Urothelium cell line (cell line): ENCODE results near the gene SPATA19.

ENCODE experiments used
- DNase-seq: peaks from one replicate; pipeline ENCODE4 v3.0.0; 2011; ENCODE audit warnings: low spot score, mixed read lengths
- FAIRE-seq: peaks from 2 replicates; lab custom pipeline; 2011; peaks lifted over from hg19 to GRCh38; lab: Jason Lieb, UNC

The SPATA19 gene

GRCh38 chr11:133835593-133836548 lies 9.4 kb downstream of the SPATA19 start:
- FAIRE-seq: no peak
- DNase-seq: peak; percentile 13

- DNase-seq (peak; percentile 68), FAIRE-seq (no peak)
Measured at GRCh38 chr11:133834682-133835592, 10.4 kb downstream of the SPATA19 start.

GRCh38 chr11:133833898-133834681 lies 11.2 kb downstream of the SPATA19 start:
- FAIRE-seq: no peak
- DNase-seq: no peak

- FAIRE-seq: no peak
- peak; percentile 35 for DNase-seq
Measured at GRCh38 chr11:133832991-133833897, 12.1 kb downstream of the SPATA19 start.

GRCh38 chr11:133832096-133832990 lies 13.0 kb downstream of the SPATA19 start:
- FAIRE-seq (no peak), DNase-seq (no peak)

GRCh38 chr11:133830931-133831907 lies 14.1 kb downstream of the SPATA19 start:
- FAIRE-seq: no peak
- no peak for DNase-seq

GRCh38 chr11:133829566-133829965 lies 15.7 kb downstream of the SPATA19 start:
- no peak for FAIRE-seq

GRCh38 chr11:133828871-133829270 lies 16.4 kb downstream of the SPATA19 start:
- DNase-seq (no peak), FAIRE-seq (no peak)

More at GRCh38 chr11:133829566-133829965, 15.7 kb downstream of the SPATA19 start:
- DNase-seq: no peak

- no peak for DNase-seq
- no peak for FAIRE-seq
Measured at GRCh38 chr11:133827556-133827955, 17.8 kb downstream of the SPATA19 start.

- no peak for FAIRE-seq
- DNase-seq: no peak
Measured at GRCh38 chr11:133826866-133827265, 18.4 kb downstream of the SPATA19 start.

- FAIRE-seq (no peak), DNase-seq (no peak)
Measured at GRCh38 chr11:133825666-133826065, 19.6 kb downstream of the SPATA19 start.

GRCh38 chr11:133825156-133825555 lies 20.2 kb downstream of the SPATA19 start:
- DNase-seq (no peak), FAIRE-seq (no peak)

GRCh38 chr11:133824593-133824992 lies 20.7 kb downstream of the SPATA19 start:
- FAIRE-seq: no peak
- no peak for DNase-seq

GRCh38 chr11:133823614-133824013 lies 21.7 kb downstream of the SPATA19 start:
- FAIRE-seq: no peak

GRCh38 chr11:133823211-133823610 lies 22.1 kb downstream of the SPATA19 start:
- no peak for DNase-seq
- FAIRE-seq: no peak

More at GRCh38 chr11:133823614-133824013, 21.7 kb downstream of the SPATA19 start:
- no peak for DNase-seq

GRCh38 chr11:133821776-133822175 lies 23.5 kb downstream of the SPATA19 start:
- no peak for FAIRE-seq
- peak; percentile 48 for DNase-seq

GRCh38 chr11:133819746-133820315 lies 25.5 kb downstream of the SPATA19 start:
- FAIRE-seq: no peak

More at GRCh38 chr11:133819746-133820315, 25.5 kb downstream of the SPATA19 start:
- no peak for DNase-seq
